ENCODE measurements around the gene ABCG4.
"Not testable (repeated sequence)": the region's sequence is repeated elsewhere in the genome, so short reads cannot be mapped to it uniquely, and the experiment has no call there.

ABCG4 gene

DNA sequence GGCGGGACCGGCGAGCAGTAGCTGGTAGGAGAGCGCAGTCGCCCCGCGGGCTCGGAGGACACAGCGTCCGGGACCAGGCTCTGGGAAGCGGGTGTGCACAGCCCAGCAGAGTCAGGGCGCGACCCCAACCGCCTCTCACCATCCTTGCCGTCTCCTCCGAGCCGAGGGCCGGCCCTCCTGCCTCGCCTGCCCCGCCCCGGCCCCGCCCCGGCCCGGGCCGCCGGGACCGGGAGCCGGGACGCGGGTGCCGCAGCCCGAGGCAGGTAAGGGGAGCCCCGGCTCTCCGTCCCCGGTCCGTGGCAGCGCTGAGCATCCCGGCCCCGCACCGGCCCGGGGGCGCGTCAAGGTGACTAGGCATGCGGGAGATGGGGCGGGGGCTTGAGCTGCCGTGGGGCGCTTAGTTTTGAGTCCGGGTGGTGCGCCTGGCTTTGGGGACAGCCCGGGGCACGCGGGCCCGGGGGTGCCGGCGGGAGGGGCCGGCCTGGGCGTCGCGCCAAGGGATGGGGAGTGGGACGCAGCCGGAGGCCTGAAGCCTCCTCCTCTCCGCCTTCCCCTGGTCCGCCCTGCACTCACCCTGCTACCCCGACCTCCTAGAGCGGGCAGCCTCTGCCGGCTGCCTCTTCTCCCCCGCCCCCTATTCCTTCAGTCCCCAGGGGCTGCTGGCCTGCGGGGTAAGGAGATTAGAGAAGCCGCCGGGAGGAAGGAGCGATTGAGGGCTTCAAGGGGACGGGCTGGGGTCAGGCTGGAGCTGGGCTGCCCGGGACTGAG, at the start of gene ABCG4:
Gene ABCG4, plus strand, starts transcription at position 35 of the 768 bp plus-strand sequence. CDS start 914 bp downstream, outside the sequence.
- peak; percentile 31 for DNase-seq

DNA sequence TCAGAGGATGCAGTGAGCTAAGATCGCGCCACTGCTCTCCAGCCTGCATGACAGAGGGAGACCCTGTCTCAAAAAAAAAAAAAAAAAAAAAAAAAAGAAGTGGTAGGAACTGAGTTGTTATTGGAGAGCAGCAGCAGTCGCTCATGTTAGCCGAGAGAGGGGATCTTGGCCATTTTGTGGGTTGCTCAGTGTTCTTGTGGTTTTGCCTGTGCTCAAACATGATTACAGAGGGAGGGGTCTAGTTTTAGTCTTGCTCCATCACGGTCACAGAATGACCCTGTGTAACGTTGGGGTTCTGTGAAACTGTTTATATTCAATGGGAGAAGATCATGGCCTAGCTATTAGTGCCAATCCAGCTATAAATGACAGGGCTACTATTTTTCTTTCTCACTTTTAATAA, 49.1 kb upstream of the ABCG4 start:
- DNase-seq: no peak

DNA sequence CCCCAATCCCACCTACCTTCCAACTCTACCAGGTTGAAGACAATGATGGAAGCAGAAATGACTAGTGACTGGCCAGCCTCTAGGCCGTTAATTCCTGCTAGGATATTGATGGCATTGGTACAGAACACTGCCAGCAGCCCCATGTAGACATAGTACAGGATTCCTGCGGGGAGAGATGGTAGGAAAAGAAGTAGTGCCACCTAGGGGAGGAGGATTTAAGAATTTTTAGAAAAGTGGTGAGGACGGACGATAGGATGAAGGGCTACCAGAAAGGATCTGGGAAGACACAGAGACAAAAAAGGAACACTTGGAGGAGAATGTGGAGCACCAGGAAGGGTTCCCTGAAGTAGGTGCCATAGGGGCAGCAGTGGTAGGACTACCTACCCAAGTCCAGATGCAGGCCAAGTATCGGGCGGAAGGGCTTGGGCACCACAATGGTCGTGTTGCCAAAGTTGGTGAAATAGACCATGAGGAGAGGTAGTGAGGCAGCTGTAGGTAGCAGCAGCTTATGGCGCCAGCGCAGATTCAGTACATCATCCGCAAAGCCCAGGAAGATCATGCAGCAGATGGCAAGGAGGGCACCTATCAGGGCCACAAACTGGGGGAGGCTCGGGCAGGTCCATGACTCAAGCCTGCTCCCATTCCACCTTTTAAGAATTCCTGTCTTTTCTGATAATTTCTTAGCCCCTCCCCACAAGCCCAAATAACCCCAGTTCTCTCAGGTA, 48.4 kb upstream of the ABCG4 start:
- no peak for DNase-seq

DNA sequence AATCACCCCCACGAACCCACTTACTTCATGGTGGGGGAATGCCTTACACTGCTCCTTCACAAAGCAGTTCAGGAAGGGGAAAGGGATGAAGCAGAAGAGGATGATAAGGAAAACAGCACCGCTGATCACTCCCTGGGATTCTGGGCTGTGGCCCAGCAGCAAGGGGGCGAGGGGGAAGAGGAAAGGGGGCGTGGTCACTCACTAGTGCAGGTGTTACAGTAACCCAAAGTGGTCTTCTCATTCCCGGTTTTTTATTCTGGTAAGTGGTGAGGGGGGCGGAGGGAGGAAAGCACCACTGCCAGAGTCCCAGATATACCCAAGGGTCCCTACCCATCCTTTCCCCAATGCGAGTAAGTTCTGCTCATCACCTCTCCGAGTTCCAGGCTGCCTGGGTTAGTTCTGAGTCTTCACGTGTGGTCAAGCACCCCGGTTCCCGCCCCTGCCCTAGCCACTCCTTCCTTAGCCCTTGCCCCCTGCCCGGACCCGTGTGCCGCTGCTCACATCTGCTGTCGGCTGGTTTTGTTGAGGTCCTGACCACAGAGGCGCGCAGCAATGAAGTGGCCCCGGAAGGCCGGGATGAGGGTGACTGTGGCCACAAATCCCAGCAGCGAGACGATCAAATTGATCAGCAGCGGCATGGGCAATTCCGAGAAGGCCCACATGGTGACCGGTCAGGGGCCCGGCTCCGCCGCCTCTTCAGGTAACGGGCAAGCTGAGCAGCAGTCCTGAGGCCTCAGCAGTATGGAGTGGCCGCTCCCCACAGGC, 47.7 kb upstream of the ABCG4 start:
- no peak for DNase-seq

DNA sequence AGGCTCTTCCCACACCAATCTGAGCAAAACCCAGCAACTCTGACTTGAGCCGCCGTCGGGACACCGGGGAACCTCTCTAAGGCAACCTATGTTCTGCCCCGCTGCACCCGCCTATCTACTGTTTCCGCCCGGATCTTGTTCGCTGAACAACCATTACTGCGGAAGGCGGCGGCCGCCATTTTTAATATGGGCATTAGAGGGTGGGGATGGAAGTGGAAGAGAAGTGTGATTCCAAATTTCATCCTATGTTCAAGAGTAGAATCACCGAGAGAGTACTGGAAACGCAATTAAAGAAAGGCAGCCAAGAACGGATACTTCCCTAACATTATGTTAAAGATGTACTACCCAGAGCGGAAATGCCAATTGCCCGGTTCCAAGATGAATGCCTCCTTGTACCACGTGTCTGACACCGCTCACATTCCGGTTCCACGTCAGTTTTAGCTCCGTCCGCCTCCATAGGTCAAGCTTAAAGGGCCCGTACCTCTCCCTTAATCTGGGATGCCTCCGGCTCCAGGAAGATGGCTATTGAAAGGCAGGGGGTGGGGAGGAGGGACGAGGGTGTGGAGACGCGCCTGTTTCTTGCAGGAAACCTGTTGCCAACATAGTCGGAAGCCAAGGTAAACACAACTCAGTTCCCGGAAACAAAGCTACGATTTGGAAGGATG, 47.0 kb upstream of the ABCG4 start, which contains the start of gene DPAGT1:
Gene DPAGT1, minus strand, starts transcription at position 95 of the 665 bp plus-strand sequence. CDS start 198 bp downstream, outside the sequence.
- DNase-seq: peak; percentile 81

DNA sequence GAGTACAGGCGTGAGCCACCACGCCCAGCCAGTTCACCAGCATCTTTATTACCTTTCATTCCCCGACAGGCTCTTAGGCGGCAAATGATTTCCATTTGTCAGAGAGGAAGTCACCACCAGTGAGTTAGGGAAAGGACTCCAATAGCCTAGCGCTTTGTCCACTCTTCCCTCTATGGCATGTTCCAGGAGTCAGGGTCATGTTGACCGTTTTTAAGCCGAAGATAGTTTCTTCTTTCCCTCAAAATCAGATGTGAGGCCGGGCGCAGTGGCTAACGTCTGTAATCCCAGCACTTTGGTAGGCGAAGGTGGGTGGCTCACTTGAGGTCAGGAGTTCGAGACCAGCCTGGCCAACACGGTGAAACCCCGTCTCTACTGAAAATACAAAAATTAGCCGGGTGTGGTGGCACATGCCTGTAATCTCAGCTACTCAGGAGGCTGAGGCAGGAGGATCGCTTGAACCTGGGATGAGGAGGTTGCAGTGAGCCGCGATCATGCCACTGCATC, 45.6 kb upstream of the ABCG4 start:
- DNase-seq: not testable (repeated sequence)

DNA sequence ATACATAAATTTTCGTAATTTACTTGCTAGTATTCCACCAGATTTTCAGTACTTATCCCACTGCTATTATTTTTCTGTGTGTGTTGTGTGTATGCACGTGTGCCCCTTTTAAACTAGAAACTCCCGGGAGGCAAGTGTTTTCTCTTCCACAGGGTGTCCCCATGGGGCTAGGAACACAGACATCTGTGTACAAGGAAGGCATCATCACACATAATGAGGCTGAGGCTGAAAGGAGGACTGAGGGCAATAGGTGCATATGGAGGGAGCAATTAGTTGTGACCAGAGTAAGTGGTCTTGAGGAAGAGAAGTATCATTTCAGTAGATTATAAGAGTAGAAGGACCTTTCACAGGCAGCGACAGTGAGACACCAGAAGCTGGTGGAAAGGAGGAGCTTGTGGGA, 45.1 kb upstream of the ABCG4 start:
- no peak for DNase-seq

DNA sequence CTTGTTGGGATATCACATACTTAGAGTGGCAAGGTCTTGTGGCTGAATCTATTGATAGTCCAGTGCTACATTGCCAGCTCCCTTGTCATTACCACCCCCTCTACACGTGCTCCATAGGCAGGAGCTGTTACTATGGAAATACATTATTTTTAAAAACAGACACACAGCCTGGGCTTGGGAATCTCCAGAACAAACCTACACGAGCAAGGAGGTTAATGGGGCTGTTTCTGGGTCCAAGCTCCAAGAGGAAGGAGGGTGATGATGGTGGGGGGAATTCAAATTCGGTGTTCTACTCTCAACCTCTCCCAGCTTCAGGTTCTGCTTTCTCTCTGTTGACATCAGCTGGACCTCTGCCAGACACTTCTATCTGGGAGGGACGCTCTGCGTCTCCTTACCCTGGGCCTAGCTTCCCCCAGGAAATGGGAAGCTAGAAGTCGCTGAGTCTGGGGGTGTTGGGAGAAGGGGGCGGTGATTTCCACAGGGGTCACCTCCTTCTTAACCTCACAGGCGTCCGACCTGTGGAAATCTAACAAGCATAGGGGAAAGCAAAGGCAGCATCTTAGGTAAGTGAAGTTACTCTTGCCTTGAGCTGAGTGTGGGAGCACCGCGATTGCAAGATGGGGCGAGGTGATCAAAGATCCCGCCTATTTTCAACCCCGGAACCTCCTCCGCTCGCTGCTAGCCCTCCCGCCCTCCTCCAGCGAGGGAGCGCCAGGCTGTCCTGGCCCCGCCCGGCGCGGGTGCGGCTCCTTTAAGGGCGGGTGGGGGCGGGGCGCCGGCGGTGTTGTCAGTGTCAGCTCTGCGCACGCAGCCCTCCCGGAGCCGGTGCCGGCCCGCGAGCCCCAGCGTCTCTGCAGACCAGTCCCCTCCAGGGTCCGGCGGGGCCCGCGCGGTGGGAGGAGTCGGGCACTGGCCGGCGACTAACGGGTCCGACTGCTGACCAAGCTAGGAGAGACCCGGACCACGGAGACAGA, 42.0 kb upstream of the ABCG4 start, which contains the start of gene C2CD2L:
Gene C2CD2L, plus strand, starts transcription at position 781 of the 974 bp plus-strand sequence. CDS start 398 bp downstream, outside the sequence.
- DNase-seq: peak; percentile 89

DNA sequence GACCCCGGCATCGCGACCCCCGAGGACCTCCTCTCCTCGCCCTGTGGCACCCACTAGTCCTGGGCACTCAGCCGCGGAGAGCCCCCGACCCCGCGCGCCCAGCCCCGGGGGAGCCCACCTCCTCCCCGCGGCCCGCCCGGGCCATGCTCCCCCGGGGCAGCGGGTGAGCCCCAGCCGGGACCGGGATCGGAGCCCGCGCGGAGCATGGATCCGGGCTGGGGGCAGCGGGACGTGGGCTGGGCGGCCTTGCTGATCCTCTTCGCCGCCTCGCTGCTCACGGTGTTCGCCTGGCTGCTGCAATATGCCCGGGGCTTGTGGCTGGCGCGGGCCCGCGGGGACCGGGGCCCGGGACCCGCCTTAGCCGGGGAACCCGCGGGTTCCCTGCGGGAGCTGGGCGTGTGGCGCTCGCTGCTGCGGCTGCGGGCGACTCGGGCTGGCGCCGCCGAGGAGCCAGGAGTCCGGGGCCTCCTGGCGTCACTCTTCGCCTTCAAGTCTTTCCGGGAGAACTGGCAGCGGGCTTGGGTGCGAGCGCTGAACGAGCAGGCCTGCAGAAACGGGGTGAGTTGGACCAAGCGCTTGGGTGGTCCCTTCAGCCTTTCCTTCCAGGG, 41.2 kb upstream of the ABCG4 start:
- no peak for DNase-seq

DNA sequence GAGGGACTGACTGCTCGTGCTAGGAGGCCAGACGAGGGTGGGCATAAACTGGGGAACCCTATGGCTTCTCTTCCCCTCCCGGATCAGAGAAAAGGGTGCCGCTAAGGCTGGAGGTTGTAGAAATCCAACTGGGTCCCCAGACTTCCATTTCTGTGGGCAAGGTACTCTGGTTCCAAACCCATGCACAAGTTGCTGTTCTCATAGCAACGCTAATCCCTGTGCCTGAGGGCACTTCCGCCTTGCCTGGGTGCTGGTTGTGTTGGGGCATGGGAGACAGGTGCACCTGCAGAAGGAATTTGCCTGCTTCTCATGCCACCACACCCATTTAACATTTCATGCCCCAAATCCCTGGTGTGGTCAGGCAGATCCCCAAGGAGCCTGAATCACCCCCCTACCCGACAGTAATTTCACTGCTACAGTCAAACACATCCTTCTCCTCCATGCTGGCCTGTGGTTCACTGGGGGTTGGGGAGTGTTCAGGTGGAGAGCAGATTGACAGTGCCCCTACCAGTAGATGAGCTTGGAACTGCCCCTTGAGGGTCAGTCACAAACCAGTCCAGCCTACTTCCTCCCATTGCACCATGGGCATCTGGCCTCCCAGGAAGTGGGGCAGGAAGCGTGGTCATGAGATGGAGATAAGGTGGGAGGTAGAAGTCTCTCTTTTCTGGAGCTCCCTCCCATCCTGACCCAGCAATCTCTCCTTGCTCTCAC, 40.6 kb upstream of the ABCG4 start:
- no peak for DNase-seq

DNA sequence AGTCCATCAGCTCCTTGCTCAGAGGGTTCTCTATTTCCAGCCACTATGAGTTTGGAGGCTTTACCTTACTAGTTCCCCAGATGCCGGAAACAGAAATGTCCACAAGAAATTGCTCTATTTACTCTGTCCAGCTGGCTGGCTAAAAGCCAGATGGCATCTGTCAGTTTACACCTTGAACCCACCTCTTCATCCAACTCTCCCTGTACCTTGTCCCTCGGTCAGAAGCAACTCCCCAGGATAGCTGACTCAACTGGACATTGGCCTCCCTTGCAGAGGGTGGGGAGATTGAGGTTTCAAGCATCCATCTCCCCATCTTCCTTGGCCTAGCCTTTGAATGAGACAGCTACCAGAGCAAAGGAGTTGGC, 40.0 kb upstream of the ABCG4 start:
- DNase-seq: no peak

DNA sequence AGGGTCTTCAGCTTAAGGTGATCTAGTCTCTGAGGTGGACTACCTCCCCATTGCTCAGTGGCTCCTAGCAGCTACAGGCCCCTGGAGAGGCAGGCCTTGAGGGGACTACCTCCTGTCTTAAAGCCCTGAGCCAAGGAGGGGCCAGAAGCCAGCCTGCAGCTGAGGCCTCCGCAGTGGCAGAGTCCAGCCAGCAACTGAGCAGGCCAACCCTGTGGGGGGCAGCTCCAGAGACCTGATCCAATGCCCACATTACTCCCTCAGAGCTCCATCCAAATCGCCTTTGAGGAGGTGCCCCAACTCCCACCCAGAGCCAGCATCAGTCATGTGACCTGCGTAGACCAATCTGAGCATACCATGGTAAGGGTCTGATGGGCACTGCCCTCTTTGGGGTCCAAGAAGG, 39.0 kb upstream of the ABCG4 start:
- DNase-seq: no peak

DNA sequence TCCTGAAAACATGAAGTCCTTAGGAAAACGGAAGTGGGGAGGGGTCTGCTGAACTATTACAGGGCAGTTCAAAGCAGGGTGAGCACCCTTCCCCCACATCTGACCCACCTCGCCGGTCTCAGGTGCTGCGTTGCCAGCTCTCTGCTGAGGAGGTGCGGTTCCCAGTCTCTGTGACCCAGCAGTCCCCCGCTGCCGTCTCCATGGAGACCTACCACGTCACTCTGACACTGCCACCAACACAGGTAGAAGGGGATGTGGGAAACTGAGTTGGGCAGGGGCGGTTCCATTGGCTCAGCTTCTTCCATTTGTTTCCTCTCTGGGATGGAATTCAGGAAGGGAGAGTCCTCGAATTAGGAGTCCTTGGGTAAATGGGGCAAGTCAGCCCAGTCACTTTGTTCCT, 38.4 kb upstream of the ABCG4 start:
- DNase-seq: no peak

DNA sequence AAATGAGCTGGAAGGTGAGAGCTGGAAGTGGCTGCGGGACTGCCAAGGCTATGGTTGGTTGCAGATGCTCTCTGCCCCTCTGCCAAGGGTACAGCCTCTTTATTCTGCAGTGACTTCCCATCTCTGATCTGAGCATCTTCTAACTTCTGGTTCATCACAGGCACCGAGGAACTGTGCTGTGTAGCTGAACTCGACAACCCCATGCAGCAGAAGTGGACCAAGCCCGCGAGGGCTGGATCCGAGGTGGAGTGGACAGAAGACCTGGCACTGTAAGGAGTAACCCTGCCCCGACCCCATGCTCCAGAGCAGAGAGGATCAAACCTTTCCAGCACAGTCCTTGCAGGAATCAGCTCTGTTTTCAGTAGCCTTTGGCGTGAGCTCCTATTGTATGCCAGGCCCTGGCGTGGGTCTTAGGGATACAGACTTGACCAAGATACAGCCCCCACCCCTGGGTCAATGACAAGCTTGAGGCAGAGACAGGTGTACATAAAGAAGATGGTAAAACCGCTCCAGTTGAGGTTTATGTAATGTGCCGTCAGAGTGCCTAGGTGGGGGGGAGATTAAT, 37.4 kb upstream of the ABCG4 start:
- no peak for DNase-seq

DNA sequence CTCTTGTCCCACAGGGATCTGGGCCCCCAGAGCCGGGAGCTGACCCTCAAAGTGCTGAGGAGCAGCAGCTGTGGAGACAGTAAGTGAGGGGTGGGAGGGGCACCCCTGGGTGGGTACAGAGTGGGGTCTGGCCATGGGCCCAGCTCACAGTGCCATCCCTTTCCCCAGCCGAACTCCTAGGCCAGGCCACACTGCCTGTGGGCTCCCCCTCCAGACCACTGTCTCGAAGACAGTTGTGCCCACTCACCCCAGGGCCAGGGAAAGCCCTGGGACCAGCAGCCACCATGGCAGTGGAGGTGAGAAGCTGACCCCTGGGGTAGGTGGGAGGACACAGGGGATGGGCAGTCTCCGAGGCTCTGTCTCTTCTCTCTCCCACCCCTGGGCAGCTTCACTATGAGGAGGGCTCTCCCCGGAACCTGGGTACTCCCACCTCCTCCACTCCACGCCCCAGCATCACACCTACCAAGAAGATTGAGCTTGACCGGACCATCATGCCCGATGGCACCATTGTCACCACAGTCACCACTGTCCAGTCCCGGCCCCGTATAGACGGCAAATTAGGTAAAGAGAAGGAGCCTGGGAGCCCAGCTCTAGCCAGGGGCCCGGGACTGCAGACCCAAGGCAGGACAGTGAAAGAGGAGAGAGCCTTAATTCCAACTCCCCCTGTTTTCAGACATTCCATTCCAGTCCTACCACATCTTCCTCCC, 36.4 kb upstream of the ABCG4 start:
- no peak for DNase-seq

DNA sequence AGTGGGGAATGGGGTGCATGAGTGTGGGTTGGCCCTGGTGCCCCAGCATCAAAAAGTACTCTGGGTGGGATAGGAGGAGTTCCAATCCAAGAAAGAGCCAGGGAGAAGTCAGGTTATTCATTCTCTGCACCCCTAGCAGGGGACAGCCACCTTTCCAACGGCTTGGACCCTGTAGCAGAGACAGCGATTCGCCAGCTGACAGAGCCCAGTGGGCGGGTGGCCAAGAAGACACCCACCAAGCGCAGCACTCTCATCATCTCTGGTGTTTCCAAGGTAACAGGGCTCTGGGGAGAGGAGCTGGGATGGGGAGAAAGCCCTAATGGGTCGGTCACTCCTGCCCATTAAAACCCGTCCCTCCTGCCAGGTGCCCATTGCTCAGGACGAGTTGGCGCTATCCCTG, 35.1 kb upstream of the ABCG4 start:
- DNase-seq: no peak

DNA sequence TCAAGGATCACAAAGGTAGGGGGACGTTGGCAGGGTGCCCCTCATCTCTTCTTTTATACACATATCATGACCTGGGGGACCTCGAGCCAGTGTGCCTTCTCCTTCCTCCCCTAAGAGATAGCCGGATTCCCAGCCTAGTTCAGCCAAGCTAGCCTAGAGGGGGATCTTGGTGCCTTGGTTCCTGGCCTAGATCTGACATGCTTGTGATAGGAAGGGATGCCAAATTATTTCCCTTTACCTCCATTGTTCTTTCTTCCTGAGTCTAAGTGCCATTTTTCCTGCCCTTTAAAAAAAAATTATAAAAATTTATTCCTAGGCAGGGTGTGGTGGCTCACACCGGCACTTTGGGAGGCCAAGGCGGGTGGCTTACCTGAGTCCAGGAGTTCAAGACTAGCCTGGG, 34.5 kb upstream of the ABCG4 start:
- no peak for DNase-seq

DNA sequence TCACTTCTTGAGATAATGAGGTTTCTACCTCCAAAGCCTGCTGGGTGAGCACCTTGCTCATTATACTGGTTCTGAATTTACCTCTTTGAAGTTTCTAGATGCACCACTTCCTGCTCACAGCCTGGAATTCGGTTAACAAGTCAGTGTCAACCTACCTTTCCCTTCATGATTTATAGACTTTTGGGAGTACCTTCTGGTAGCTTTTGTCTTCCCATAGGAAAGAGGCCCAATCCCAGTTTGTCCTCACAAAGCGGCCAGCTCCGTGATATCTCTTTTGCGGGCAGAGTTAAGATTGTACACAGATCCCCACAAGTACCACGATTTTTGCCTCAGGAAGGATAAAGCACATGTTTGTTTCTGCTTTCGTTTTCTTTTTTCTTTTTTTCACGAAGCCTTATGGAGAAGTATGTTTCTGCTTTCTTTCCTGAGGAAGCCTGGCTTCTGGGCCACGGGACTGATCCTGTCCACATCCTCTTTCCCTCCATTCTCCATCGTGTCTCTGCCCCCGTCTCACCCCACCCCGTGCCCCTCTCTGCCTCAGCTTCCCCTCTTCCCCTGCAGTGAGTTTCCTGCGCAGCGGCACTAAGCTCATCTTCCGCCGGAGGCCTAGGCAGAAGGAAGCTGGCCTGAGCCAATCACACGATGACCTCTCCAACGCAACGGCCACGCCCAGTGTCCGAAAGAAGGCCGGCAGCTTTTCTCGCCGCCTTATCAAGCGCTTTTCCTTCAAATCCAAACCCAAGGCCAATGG, 33.2 kb upstream of the ABCG4 start:
- DNase-seq: peak; percentile 33

DNA sequence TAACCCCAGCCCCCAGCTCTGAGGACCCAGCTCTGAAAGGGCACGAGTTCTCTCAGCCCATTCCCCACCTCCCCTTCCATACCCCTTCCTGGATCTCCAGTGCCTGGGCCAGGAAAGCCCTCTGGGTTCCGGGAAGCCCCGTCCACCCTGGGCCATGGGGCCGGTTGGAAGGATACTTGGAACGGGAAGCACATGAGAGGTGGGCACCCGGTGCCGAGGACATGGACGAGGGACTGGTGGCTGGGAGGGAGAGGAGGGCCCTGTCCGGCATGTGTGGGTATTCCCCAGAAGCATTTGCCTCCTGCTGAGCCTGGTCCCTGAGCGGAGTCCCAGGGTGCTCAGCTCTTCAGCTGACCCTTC, 32.6 kb upstream of the ABCG4 start:
- no peak for DNase-seq

All from stimulated activated CD4-positive, alpha-beta T cell treated with anti-CD3 and anti-CD28 coated beads, Interleukin-4, amount 100 ng/mL, for 1 hour (primary cell).